ENCODE results near the gene ZC3H12D. TPM values are rescaled to one million over a fixed set of nuclear protein-coding genes. Genes with fewer than 3 reads are reported as not detected.
"Not testable (repeated sequence)": the region's sequence is repeated elsewhere in the genome, so short reads cannot be mapped to it uniquely, and the experiment has no call there.

The ZC3H12D gene
- polyA plus RNA-seq, 1 of the 3 experiments (the other 2 are of a cell fraction), result 0.03 TPM

- H3K4me1 ChIP-seq (ENCODE audit: control insufficient read depth in 1 of 2, insufficient read depth in 2 of 2, low read depth in 1 of 2, low read length in 1 of 2); H2AFZ ChIP-seq (ENCODE audit: low read depth); H3K9me3 ChIP-seq; H3K79me2 ChIP-seq (ENCODE audit: insufficient read depth); POLR2A ChIA-PET; H4K20me1 ChIP-seq (ENCODE audit: insufficient read depth); H3K27me3 ChIP-seq (ENCODE audit: insufficient read depth); H3K4me2 ChIP-seq; H3K27ac ChIP-seq (ENCODE audit: low read depth in 2 of 2, low read length in 1 of 2); H3K9ac ChIP-seq; H3K36me3 ChIP-seq (replicated peaks in 1 of 2; ENCODE audit: control insufficient read depth in 1 of 2, insufficient read depth in 2 of 2, low read length in 1 of 2); DNase-seq; H3K9me2 ChIP-seq; H3K4me3 ChIP-seq (ENCODE audit: low read depth in 2 of 2, low read length in 1 of 2): not testable (repeated sequence)
- CTCF ChIA-PET, result interaction anchor here (0.7 to 1.2 kb wide), 6 partner anchors 13 to 467 kb away, joined by 3 to 4 read pairs (median 4); no protein-coding TSS in a partner anchor
- peaks cover 11% of the 10 kb centered on the region for H3F3A ChIP-seq (replicated peaks; ENCODE audit: insufficient read depth)
- 88% methylated on average over 11 of the region's 11 CpGs for WGBS (ENCODE audit: low lambda C conversion rate)
Observed at GRCh38 chr6:149495349-149496016, 10.7 kb upstream of the ZC3H12D start.

GRCh38 chr6:149494810-149495209, 10.0 kb upstream of the ZC3H12D start:
- H3K9ac ChIP-seq; H3K4me2 ChIP-seq; H3K4me1 ChIP-seq (ENCODE audit: control insufficient read depth in 1 of 2, insufficient read depth in 2 of 2, low read depth in 1 of 2, low read length in 1 of 2); H3K4me3 ChIP-seq (ENCODE audit: low read depth in 2 of 2, low read length in 1 of 2); H3K36me3 ChIP-seq (replicated peaks in 1 of 2; ENCODE audit: control insufficient read depth in 1 of 2, insufficient read depth in 2 of 2, low read length in 1 of 2); H3K79me2 ChIP-seq (ENCODE audit: insufficient read depth); H3K9me2 ChIP-seq; H2AFZ ChIP-seq (ENCODE audit: low read depth); H4K20me1 ChIP-seq (ENCODE audit: insufficient read depth); H3K9me3 ChIP-seq; H3K27me3 ChIP-seq (ENCODE audit: insufficient read depth); H3K27ac ChIP-seq (ENCODE audit: low read depth in 2 of 2, low read length in 1 of 2); POLR2A ChIA-PET; DNase-seq: not testable (repeated sequence)
- H3F3A ChIP-seq (replicated peaks; ENCODE audit: insufficient read depth), result peaks cover 11% of the 10 kb centered on the region
- WGBS (ENCODE audit: low lambda C conversion rate), result 90% methylated on average over 4 of the region's 4 CpGs
- CTCF ChIA-PET, result interaction anchor here (0.7 to 1.0 kb wide), 2 partner anchors 22 to 323 kb away, joined by 3 to 4 read pairs; no protein-coding TSS in a partner anchor

- Histone ChIP-seq H3F3A (replicated peaks; ENCODE audit: insufficient read depth) (peaks cover 10% of the 10 kb centered on the region), H3K27ac (ENCODE audit: low read depth in 2 of 2, low read length in 1 of 2) (no peak overlapping the region), H4K20me1 (ENCODE audit: insufficient read depth) (no peaks in the 10 kb centered on the region), H3K4me1 (ENCODE audit: control insufficient read depth in 1 of 2, insufficient read depth in 2 of 2, low read depth in 1 of 2, low read length in 1 of 2) (no peaks in the 10 kb centered on the region), H2AFZ (ENCODE audit: low read depth) (no peak overlapping the region), H3K9me3 (no peaks in the 10 kb centered on the region), H3K9me2 (no peaks in the 10 kb centered on the region), H3K79me2 (ENCODE audit: insufficient read depth) (no peaks in the 10 kb centered on the region), H3K4me2 (no peak overlapping the region), H3K27me3 (ENCODE audit: insufficient read depth) (no peaks in the 10 kb centered on the region), H3K36me3 (replicated peaks in 1 of 2; ENCODE audit: control insufficient read depth in 1 of 2, insufficient read depth in 2 of 2, low read length in 1 of 2) (peaks cover 0 to 4% of the 10 kb centered on the region in 2 experiments), H3K4me3 (ENCODE audit: low read depth in 2 of 2, low read length in 1 of 2) (no peak overlapping the region), H3K9ac (no peak overlapping the region)
- TF ChIP-seq MAX (IDR thresholded peaks at IDR 0.05; ENCODE audit: low read depth), result no peak
- no peak for TF ChIP-seq MEF2A (IDR thresholded peaks at IDR 0.05; ENCODE audit: borderline replicate concordance, low read depth)
- no peak for TF ChIP-seq JUND (IDR thresholded peaks at IDR 0.05)
- TF ChIP-seq TCF12 (IDR thresholded peaks at IDR 0.05), result no peak
- no peak for TF ChIP-seq FOXJ3 (CRISPR knock-in tag; IDR thresholded peaks at IDR 0.05)
- TF ChIP-seq REST (IDR thresholded peaks at IDR 0.05; ENCODE audit: low read depth, low read length), result no peak
- no peak for TF ChIP-seq NFIC (IDR thresholded peaks at IDR 0.05; ENCODE audit: borderline replicate concordance)
- no peak for TF ChIP-seq CTCF (IDR thresholded peaks at IDR 0.05)
- TF ChIP-seq FOXM1 (IDR thresholded peaks at IDR 0.05; ENCODE audit: low read depth), result no peak
- no peak for TF ChIP-seq RAD21 (IDR thresholded peaks at IDR 0.05; ENCODE audit: low read length)
- TF ChIP-seq NRF1 (IDR thresholded peaks at IDR 0.05; ENCODE audit: low read depth, low read length), result no peak
- TF ChIP-seq POLR2AphosphoS5 (IDR thresholded peaks at IDR 0.05; ENCODE audit: low read depth, low read length), result no peak
- TF ChIP-seq ZBTB33 (IDR thresholded peaks at IDR 0.05; ENCODE audit: borderline replicate concordance, low read depth), result no peak
- no peak for TF ChIP-seq FOSL2 (IDR thresholded peaks at IDR 0.05; ENCODE audit: borderline replicate concordance, low read depth)
- 91% methylated on average over 7 of the region's 7 CpGs for WGBS (ENCODE audit: low lambda C conversion rate)
- ChIA-PET CTCF (interaction anchor here (0.9 kb wide), 1 partner anchor 23 kb away, joined by 3 read pairs; no protein-coding TSS in a partner anchor), POLR2A (no interaction called here)
- DNase-seq, result no peak
Observed at GRCh38 chr6:149493761-149494320, 9.0 kb upstream of the ZC3H12D start.
